CD4-positive, alpha-beta T cell treated with Interleukin-17A for 4 hours (primary cell): ENCODE data around the gene TMCO4.

ENCODE experiments used
- DNase-seq: peaks from one replicate; pipeline ENCODE4 v3.0.0-alpha.2; 2020; ENCODE audit warnings: mixed read lengths

The TMCO4 gene

GRCh38 chr1:19775317-19775716, 24.4 kb downstream of the TMCO4 start:
- no peak for DNase-seq

- DNase-seq = no peak
Measured at GRCh38 chr1:19774180-19774785, 25.4 kb downstream of the TMCO4 start.

GRCh38 chr1:19773485-19773884, 26.2 kb downstream of the TMCO4 start:
- no peak for DNase-seq

DNA sequence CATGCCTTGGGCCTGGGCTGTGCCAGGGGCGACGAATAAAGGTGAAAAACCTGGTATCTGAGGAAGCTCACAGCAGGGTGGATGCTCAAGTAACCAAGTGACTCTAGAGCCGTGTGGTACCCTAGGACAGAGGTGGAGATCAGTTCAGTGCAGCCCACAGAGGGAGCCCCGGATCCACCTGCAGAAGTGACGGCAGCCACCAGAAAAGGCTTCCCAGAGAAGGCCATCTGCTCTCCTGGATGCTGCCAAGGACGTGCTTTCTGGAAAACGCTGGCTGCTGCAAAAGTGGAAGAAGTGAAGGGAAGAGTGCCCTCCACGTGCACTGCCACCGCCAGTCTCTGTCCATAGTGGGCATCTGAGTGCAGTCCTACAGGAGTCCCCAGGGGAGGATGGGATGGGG, 27.7 kb downstream of the TMCO4 start:
- DNase-seq = no peak

DNA sequence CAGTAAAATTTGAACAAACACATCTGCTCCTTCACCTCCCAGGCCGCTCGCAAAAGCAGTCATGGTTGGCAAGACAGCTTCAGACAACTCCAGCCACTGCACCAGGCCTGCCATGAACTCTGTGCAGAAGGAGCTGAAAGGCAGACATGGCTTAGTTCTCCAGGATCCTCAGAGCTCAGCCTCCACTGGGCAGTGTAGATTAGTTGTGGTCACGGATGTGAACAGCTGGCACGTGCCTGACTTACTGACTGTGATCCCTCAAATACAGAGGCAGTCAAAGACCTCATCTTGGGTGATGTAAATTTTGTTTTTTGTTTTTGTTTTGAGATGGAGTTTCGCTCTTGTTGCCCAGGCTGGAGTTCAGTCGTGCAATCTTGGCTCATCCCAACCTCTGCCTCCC, 28.4 kb downstream of the TMCO4 start:
- no peak for DNase-seq

GRCh38 chr1:19770436-19771190, 29.1 kb downstream of the TMCO4 start:
- no peak for DNase-seq

DNA sequence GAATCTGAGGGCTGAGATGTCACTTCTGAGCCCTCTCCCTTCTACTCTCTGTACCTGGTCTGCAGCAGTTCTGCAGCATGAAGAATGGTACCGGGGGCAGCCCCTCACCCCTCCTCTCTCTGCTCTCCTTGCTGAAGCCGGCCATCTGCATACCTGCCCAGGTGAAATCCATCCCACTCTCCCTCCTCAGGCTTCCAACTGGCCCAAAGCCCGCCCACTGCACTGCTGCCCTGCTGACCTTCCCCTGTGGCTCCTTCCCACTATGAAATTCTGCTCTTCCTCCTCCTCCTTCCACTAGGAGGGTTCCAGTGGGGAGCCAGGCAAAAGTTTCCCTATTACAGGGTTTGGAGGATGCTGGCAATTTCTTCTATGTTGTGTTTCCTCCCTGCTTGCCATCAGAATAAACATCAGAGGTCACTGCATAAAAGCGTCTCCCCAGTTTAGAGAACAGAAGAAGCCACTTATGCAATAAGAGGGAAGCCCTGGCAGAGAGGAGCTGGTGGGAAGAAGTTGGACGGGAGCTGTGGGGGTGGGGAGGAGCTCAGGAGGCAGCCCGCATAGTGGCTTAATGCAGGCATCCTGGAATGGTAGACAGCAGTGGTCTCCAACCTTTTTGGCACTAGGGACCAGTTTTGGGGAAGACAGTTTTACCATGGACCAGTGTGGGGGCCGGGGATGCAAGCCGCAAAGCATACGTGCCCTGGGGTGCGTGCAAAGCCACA, 30.3 kb downstream of the TMCO4 start:
- no peak for DNase-seq

DNA sequence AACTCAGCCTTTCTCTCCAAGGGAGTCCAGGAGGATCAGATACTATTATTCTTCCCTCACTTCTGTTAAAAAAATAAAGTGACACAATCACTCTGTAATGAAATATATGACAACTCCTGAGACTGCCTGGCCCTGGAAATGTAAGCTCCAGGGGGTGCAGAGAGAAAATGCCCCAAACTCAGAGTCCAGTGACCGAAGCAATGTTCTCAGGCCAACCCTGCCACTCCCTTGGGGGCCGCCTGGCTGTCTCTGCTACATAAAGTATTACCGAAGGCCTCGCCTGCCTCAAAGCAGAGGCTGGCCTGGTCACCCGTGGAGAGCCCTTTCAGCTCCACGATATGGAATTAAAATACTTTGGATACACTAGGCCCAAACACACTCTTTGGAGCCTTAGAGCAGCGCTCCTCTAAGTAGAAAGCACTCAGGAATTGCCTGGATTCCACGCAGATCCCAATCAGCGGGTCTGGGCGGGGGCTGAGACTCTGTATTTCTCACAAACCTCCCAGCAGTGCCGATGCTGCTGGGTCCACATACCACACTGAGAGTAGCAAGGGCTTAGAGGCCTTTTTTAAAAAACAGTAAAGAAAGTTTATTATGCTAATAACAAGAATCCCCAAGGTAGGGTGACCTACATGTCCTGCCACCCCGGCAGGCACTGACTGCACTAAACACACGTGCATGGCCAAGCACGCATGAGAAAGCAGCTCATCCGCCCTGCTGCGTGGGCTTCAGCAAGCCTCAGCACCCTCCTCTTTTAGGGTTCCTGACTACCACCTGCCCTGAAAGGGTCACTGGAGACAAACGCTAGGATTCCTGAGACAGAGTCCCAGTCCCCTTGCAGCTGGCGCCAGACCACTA, 31.1 kb downstream of the TMCO4 start:
- DNase-seq = no peak

GRCh38 chr1:19765623-19766022, 34.1 kb downstream of the TMCO4 start:
- peak; percentile 4 for DNase-seq

GRCh38 chr1:19764848-19765247, 34.9 kb downstream of the TMCO4 start:
- no peak for DNase-seq

GRCh38 chr1:19762175-19762779, 37.4 kb downstream of the TMCO4 start:
- DNase-seq = peak; percentile 51

DNA sequence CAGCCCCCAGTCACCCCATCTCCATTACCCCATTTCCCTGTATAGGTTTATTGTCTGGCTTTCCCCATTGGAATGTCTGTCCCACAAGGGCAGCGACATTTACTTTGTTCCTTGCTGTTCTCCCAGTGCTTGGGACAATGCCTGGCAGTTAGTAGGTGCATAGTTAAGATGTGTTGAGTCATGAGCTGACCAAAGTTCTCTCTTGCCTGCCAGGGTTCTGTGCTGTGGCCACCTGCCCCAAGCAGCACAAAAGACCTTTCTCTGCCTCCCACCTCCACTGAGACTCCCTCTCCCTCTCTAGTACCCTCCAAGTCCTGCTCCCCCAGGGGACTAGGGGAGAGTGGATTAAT, 40.0 kb downstream of the TMCO4 start:
- no peak for DNase-seq

DNA sequence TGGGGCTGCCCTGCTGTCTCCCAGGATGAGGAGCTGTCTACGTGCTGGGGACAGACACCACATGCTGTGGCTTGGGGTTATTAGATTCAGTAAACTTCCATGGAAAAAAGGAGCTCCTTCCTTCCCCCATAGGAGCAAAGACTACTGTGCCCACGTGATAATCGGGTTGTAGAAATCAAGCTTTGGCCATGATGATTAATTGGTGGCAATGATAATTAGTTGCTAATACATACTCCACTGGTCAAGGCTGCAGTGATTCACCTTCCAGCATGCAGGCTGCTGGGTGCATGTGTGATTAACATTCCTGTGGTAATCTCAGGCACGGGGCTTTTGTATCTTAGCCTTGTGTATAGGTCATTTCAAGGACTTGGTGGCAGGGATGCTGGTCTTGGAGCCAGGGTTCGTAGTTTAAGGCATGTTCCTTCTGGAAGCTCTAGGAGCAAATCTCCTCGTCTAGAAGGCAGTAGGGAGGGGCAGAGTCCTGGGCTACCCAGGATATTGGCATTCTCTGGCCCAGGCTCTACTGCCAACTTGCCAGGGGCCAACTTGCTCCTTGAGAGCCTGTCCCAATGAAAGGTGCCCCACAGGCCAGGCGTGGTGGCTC, 41.4 kb downstream of the TMCO4 start:
- DNase-seq = no peak

- no peak for DNase-seq
Measured at GRCh38 chr1:19757641-19758040, 42.1 kb downstream of the TMCO4 start.

DNA sequence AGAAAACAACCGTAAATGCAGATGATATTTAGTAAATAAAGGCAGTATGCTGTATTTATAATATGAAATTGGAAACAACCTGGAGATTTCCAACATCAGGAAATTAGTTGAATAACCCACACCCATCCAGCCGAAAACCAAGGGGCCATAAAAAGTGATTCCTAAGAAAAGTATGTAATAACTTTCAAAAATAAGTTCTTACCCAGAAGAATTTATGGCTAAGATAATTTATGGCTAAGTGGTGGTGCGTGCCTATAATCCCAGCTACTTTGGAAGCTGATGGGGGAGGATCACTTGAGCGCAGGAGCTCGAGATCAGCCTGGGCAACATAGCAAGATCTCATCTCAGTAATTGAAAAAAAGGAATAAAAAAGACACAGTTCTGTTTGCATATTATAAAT, 43.2 kb downstream of the TMCO4 start:
- DNase-seq = no peak

GRCh38 chr1:19754482-19754881, 45.2 kb downstream of the TMCO4 start:
- DNase-seq = no peak

- no peak for DNase-seq
Measured at GRCh38 chr1:19752083-19752696, 47.5 kb downstream of the TMCO4 start.

DNA sequence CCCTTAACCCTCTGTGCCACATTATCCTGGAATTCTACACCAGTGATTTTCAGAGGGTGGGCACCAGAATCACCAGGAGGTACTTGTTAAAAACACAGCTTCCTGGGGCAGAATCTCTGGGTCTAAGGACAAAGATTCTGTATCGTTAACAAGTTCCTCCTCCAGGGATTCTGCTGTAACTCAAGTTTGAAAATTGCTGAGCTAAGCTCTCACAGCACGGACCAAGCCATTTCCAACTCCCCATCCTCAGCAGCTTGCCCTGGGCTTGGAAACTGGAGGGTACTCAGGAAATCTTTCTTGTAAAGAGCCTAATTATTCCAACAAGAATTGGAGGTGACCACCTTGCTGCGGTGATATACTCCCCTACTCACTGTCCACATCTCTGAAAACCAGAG, 48.8 kb downstream of the TMCO4 start:
- DNase-seq = no peak

DNA sequence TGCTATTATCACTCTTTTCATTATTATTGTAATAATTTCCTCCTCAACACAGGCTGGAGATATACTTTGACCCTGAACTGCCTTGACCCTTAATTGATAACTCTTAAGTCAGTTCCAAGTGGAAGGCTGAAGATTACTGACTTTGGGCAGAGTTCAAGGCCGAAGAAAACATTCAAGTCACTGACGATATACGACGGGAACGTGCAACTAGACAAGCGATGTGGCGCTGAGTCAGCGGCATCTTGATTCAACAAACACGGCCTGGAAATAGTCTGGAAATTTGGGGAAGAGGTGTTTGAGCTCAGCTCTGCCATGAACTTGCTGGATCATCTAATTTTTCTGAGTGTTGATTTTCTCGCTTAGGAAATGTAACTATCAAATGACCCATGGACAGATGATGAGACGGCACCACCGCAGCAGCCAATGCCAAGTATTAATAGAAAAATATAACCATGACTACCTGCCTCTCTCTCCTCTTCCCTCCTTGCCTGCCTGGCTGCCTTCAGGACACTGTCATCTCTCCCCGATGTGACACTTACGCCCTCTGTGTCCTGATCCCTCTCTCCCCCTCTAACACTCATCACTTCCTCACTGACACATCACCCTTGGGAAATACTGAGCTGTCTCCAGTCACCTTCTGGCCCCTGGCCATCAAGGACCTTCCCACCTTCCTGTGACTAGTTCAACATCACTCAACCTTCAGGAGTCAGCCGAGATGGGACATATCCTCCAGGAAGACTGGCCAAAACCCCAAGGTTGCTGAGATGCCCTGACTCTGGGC, 49.4 kb downstream of the TMCO4 start:
- no peak for DNase-seq

- DNase-seq = no peak
Measured at GRCh38 chr1:19749685-19750084, 50.0 kb downstream of the TMCO4 start.

GRCh38 chr1:19747761-19748160, 52.0 kb downstream of the TMCO4 start:
- no peak for DNase-seq
